Activated T-helper 1 cell treated with anti-CD3 and anti-CD28 coated beads, Interleukin-12 subunit alpha, Interleukin-12 subunit beta, Interleukin-2, Interleukin-4 antibody, amounts not matched to agents 30 ng/mL and 10 ng/mL and 1 ng/mL, durations not matched to agents 14 hours and 24 hours and 36 hours (primary cell): ENCODE data around the gene IL9. TPM values are rescaled to one million over a fixed set of nuclear protein-coding genes. Genes with fewer than 3 reads are reported as not detected.

ENCODE experiments used
- DNase-seq: peaks from one replicate; pipeline ENCODE4 v3.0.0; 2021; ENCODE audit warnings: low spot score
- H3K27ac Mint-ChIP-seq: one replicate; pipeline ENCODE4 v1.8.0; 2021; ENCODE audit warnings: mild to moderate bottlenecking, mixed read lengths
- H3K27me3 Mint-ChIP-seq: one replicate; pipeline ENCODE4 v1.8.0; 2022; ENCODE audit warnings: mild to moderate bottlenecking, moderate library complexity, mixed read lengths; ENCODE audit not compliant: insufficient read depth
- H3K36me3 Mint-ChIP-seq: one replicate; pipeline ENCODE4 v1.8.0; 2021; ENCODE audit warnings: low read depth, mixed read lengths
- H3K4me1 Mint-ChIP-seq: one replicate; pipeline ENCODE4 v1.8.0; 2021; ENCODE audit warnings: low read depth, mixed read lengths
- H3K4me3 Mint-ChIP-seq: one replicate; pipeline ENCODE4 v1.8.0; 2021; ENCODE audit warnings: mild to moderate bottlenecking, moderate library complexity, mixed read lengths
- H3K9me3 Mint-ChIP-seq: one replicate; pipeline ENCODE4 v1.8.0; 2021; ENCODE audit warnings: mixed read lengths
- intact Hi-C: fragments of 100-400 bp; cut with micrococcal nuclease; formaldehyde crosslinking; loops from one replicate; pipeline ENCODE4 v1.15.1; 2024
- total RNA-seq: library from RNA; stranded (reverse); gene quantifications from 2 replicates; pipeline ENCODE4 v1.2.3, GENCODE V29; 2022

Gene IL9
- 0.36 and 2.0 TPM in 2 replicates for total RNA-seq

- H3K27me3 Mint-ChIP-seq: peaks cover 23% of the 10 kb centered on the region
- H3K4me3 Mint-ChIP-seq: no peak within 1 kb of the TSS
- no peak for DNase-seq
- intact Hi-C loops: no loop called here
- H3K27ac Mint-ChIP-seq: no peak within 1 kb of the TSS
- H3K4me1 Mint-ChIP-seq: peaks cover 6% of the 10 kb centered on the region
- H3K9me3 Mint-ChIP-seq: no peaks in the 10 kb centered on the region
- H3K36me3 Mint-ChIP-seq: no peaks in the 10 kb centered on the region
Measured at GRCh38 chr5:135895474-135896006, at the start of gene IL9. IL9 (minus strand) TSS chr5:135895841; CDS start chr5:135895816, 25 bp downstream.

GRCh38 chr5:135944967-135945560 lies 49.4 kb upstream of the IL9 start:
- Mint-ChIP-seq H3K27ac (no peak overlapping the region), H3K4me1 (no peaks in the 10 kb centered on the region), H3K4me3 (no peak overlapping the region), H3K36me3 (no peaks in the 10 kb centered on the region), H3K9me3 (no peaks in the 10 kb centered on the region), H3K27me3 (peaks cover 9% of the 10 kb centered on the region)
- DNase-seq: no peak
- intact Hi-C loops: loop anchor here (1.0 to 5.0 kb wide), 4 partner anchors 117 to 267 kb away; no protein-coding TSS in a partner anchor

- intact Hi-C loops: no loop called here
- H3K9me3 Mint-ChIP-seq: no peaks in the 10 kb centered on the region
- no peak overlapping the region for H3K27ac Mint-ChIP-seq
- no peaks in the 10 kb centered on the region for H3K36me3 Mint-ChIP-seq
- H3K4me1 Mint-ChIP-seq: no peaks in the 10 kb centered on the region
- DNase-seq: no peak
- no peak overlapping the region for H3K4me3 Mint-ChIP-seq
- peaks cover 9% of the 10 kb centered on the region for H3K27me3 Mint-ChIP-seq
Measured at GRCh38 chr5:135944564-135944963, 48.9 kb upstream of the IL9 start.

GRCh38 chr5:135942202-135942771 lies 46.6 kb upstream of the IL9 start:
- peaks cover 18% of the 10 kb centered on the region for H3K27me3 Mint-ChIP-seq
- intact Hi-C loops: no loop called here
- no peaks in the 10 kb centered on the region for H3K9me3 Mint-ChIP-seq
- H3K27ac Mint-ChIP-seq: no peak overlapping the region
- H3K4me3 Mint-ChIP-seq: no peak overlapping the region
- DNase-seq: no peak
- H3K36me3 Mint-ChIP-seq: no peaks in the 10 kb centered on the region
- H3K4me1 Mint-ChIP-seq: no peaks in the 10 kb centered on the region

- Mint-ChIP-seq H3K9me3 (no peaks in the 10 kb centered on the region), H3K4me3 (no peak overlapping the region), H3K36me3 (no peaks in the 10 kb centered on the region), H3K27me3 (peaks cover 18% of the 10 kb centered on the region), H3K4me1 (no peaks in the 10 kb centered on the region), H3K27ac (no peak overlapping the region)
- no peak for DNase-seq
- intact Hi-C loops: no loop called here
Measured at GRCh38 chr5:135941711-135942110, 46.1 kb upstream of the IL9 start.

- Mint-ChIP-seq H3K4me3 (no peak overlapping the region), H3K9me3 (no peaks in the 10 kb centered on the region), H3K27ac (no peak overlapping the region), H3K27me3 (peaks cover 14% of the 10 kb centered on the region), H3K4me1 (no peaks in the 10 kb centered on the region), H3K36me3 (no peaks in the 10 kb centered on the region)
- no peak for DNase-seq
- intact Hi-C loops: no loop called here
Measured at GRCh38 chr5:135937245-135937911, 41.7 kb upstream of the IL9 start.

GRCh38 chr5:135934939-135935338 lies 39.3 kb upstream of the IL9 start:
- Mint-ChIP-seq H3K27me3 (peaks cover 28% of the 10 kb centered on the region), H3K9me3 (no peaks in the 10 kb centered on the region), H3K27ac (no peak overlapping the region), H3K36me3 (no peaks in the 10 kb centered on the region), H3K4me1 (no peaks in the 10 kb centered on the region), H3K4me3 (no peak overlapping the region)
- no peak for DNase-seq
- intact Hi-C loops: no loop called here

GRCh38 chr5:135930949-135931295 lies 35.3 kb upstream of the IL9 start:
- no peaks in the 10 kb centered on the region for H3K4me1 Mint-ChIP-seq
- intact Hi-C loops: no loop called here
- H3K36me3 Mint-ChIP-seq: no peaks in the 10 kb centered on the region
- H3K27ac Mint-ChIP-seq: no peak overlapping the region
- peaks cover 37% of the 10 kb centered on the region for H3K27me3 Mint-ChIP-seq
- H3K9me3 Mint-ChIP-seq: no peaks in the 10 kb centered on the region
- H3K4me3 Mint-ChIP-seq: no peak overlapping the region
- no peak for DNase-seq

GRCh38 chr5:135930029-135930948 lies 34.6 kb upstream of the IL9 start:
- no peaks in the 10 kb centered on the region for H3K36me3 Mint-ChIP-seq
- no peak for DNase-seq
- H3K9me3 Mint-ChIP-seq: no peaks in the 10 kb centered on the region
- H3K4me3 Mint-ChIP-seq: no peak overlapping the region
- no peak overlapping the region for H3K27ac Mint-ChIP-seq
- peaks cover 33% of the 10 kb centered on the region for H3K27me3 Mint-ChIP-seq
- H3K4me1 Mint-ChIP-seq: no peaks in the 10 kb centered on the region
- intact Hi-C loops: no loop called here

GRCh38 chr5:135921388-135921787 lies 25.7 kb upstream of the IL9 start:
- H3K4me3 Mint-ChIP-seq: no peak overlapping the region
- intact Hi-C loops: no loop called here
- no peaks in the 10 kb centered on the region for H3K9me3 Mint-ChIP-seq
- DNase-seq: no peak
- H3K27ac Mint-ChIP-seq: no peak overlapping the region
- H3K27me3 Mint-ChIP-seq: peaks cover 22% of the 10 kb centered on the region
- no peaks in the 10 kb centered on the region for H3K4me1 Mint-ChIP-seq
- no peaks in the 10 kb centered on the region for H3K36me3 Mint-ChIP-seq

GRCh38 chr5:135920199-135920598 lies 24.6 kb upstream of the IL9 start:
- intact Hi-C loops: no loop called here
- Mint-ChIP-seq H3K27ac (no peak overlapping the region), H3K4me1 (no peaks in the 10 kb centered on the region), H3K4me3 (no peak overlapping the region), H3K9me3 (no peaks in the 10 kb centered on the region), H3K27me3 (peaks cover 26% of the 10 kb centered on the region), H3K36me3 (no peaks in the 10 kb centered on the region)
- no peak for DNase-seq

GRCh38 chr5:135916638-135917263 lies 21.1 kb upstream of the IL9 start:
- intact Hi-C loops: no loop called here
- no peaks in the 10 kb centered on the region for H3K36me3 Mint-ChIP-seq
- H3K9me3 Mint-ChIP-seq: no peaks in the 10 kb centered on the region
- H3K27me3 Mint-ChIP-seq: peaks cover 17% of the 10 kb centered on the region
- no peaks in the 10 kb centered on the region for H3K4me1 Mint-ChIP-seq
- H3K27ac Mint-ChIP-seq: no peak overlapping the region
- no peak for DNase-seq
- no peak overlapping the region for H3K4me3 Mint-ChIP-seq
